ENCODE data around the gene TGM2.

Gene TGM2

GRCh38 chr20:38168791-38169589 is 3.9 kb upstream of the TGM2 start:
- Histone ChIP-seq H3K9ac (ENCODE audit: insufficient read length) (no peak overlapping the region), H3K4me3 (no peak overlapping the region), H3K36me3 (ENCODE audit: insufficient read depth, low read length) (no peaks in the 10 kb centered on the region), H3K9me3 (ENCODE audit: low read depth, low read length) (no peaks in the 10 kb centered on the region), H3K27ac (no peak overlapping the region)
- no peak for DNase-seq (ENCODE audit: low read depth, low spot score)
- no peak for TF ChIP-seq FOXP2 (optimal IDR thresholded peaks at IDR 0.05; ENCODE audit: control extremely low read depth, extremely low read length, insufficient read depth)
- TF ChIP-seq POLR2AphosphoS5 (IDR thresholded peaks at IDR 0.05; ENCODE audit: borderline replicate concordance, low read depth, low read length): no peak
- TF ChIP-seq EZH2 (IDR thresholded peaks at IDR 0.05): no peak

DNA sequence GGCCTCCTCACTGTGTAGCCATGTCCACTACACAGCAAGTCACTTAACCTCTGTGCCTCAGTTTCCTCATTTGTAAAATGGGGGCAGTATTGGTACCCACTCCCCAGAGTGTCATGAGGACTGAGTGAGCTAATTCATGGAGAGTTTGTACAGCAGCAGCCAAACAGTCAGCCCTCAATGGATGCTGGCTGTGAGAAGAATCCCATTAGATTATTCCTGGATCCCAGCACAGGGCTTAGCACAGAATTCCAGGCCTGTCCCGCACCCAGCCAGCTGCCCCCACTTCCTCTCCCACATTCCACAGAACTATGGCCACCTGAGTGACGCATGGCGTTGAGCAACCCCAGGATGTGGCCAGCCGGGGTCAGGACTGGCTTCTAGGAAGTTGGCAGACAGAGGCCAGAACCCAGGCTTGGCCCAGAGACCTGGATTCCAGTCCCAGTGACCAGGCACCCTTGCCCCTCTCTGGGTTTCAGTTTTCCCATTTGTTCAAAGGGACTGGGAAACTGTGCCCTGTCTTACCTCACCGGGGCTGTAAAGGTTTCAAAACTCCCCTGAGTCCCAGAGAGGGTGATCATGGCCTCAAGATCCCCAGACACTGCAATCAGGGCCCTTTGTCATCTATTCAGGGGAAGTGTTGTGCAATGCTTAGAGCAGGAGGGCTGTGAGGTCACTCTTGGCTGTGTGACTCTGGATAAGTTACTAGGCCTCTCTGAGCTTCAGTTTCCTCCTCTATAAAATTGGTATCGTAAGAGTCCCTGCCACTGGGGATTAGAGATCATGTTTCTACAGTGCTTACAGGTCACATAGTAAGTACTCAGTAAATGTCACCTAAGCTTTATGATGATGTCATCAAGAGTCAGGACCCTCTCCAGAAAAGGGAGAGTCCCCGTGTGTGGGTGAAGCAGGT is 3.0 kb upstream of the TGM2 start:
- no peak for DNase-seq (ENCODE audit: low read depth, low spot score)
- H3K27ac ChIP-seq: no peak overlapping the region
- H3K4me3 ChIP-seq: no peak overlapping the region
- H3K9me3 ChIP-seq (ENCODE audit: low read depth, low read length): no peaks in the 10 kb centered on the region
- H3K36me3 ChIP-seq (ENCODE audit: insufficient read depth, low read length): no peaks in the 10 kb centered on the region
- TF ChIP-seq POLR2AphosphoS5 (IDR thresholded peaks at IDR 0.05; ENCODE audit: borderline replicate concordance, low read depth, low read length) (no peak), FOXP2 (optimal IDR thresholded peaks at IDR 0.05; ENCODE audit: control extremely low read depth, extremely low read length, insufficient read depth) (no peak), EZH2 (IDR thresholded peaks at IDR 0.05) (no peak)
- no peak overlapping the region for H3K9ac ChIP-seq (ENCODE audit: insufficient read length)

DNA sequence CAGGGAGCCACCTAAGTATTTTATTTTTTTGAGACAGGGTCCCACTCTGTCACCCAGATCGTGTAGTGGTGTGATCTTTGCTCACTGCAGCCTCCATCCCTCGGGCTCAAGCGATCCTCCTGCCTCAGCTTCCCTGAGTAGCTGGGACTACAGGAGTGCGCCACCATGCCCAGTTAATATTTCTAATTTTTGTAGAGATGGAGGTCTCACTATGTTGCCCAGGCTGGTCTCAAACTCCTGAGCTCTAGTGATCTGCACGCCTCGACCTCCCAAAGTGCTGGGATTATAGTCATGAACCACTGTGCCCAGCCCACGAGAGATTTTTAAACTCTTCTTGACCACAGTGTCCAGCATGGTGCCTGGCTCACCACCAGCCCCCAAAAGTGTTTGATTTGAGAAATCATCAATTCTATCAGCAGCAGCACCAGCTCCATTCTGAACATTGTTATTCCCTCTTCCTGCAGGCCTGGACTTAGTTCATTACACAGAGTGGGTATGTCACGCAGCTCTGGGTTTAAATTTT is 2.3 kb upstream of the TGM2 start:
- Histone ChIP-seq H3K4me3 (no peak overlapping the region), H3K9me3 (ENCODE audit: low read depth, low read length) (no peaks in the 10 kb centered on the region), H3K9ac (ENCODE audit: insufficient read length) (no peak overlapping the region), H3K36me3 (ENCODE audit: insufficient read depth, low read length) (no peaks in the 10 kb centered on the region), H3K27ac (no peak overlapping the region)
- DNase-seq (ENCODE audit: low read depth, low spot score): no peak
- TF ChIP-seq EZH2 (IDR thresholded peaks at IDR 0.05): no peak
- no peak for TF ChIP-seq POLR2AphosphoS5 (IDR thresholded peaks at IDR 0.05; ENCODE audit: borderline replicate concordance, low read depth, low read length)
- no peak for TF ChIP-seq FOXP2 (optimal IDR thresholded peaks at IDR 0.05; ENCODE audit: control extremely low read depth, extremely low read length, insufficient read depth)

DNA sequence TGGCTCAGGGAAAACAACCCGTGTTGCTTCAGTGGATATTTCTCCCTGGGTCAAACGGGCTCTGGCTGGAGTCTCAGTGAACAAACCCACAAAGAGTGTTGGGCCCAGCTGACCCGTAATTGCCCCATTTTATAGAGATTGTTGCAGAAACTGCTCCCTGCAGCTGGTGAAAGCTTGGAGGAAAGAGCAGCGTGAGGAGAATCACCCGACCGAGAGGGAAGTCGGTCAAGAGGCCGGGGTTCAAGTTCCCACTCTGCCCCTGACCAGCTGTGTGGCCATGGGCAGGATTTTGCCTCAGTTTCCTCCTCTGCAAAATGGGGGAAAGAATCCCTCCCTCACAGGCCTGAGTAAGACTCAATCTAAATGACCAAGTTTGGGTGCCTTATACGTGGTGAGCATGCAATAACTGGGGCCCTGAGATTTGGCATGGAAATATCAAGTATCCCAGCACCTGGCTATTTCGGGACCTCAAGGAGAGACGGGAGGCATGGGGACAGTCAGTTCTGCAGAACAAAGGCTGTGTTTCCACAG is 1.7 kb upstream of the TGM2 start:
- H3K36me3 ChIP-seq (ENCODE audit: insufficient read depth, low read length): no peaks in the 10 kb centered on the region

GRCh38 chr20:38165966-38166702 is 1.1 kb upstream of the TGM2 start:
- Histone ChIP-seq H3K4me3 (no peak overlapping the region), H3K9me3 (ENCODE audit: low read depth, low read length) (no peaks in the 10 kb centered on the region), H3K9ac (ENCODE audit: insufficient read length) (no peak overlapping the region), H3K36me3 (ENCODE audit: insufficient read depth, low read length) (no peaks in the 10 kb centered on the region), H3K27ac (no peak overlapping the region)
- no peak for DNase-seq (ENCODE audit: low read depth, low spot score)
- no peak for TF ChIP-seq FOXP2 (optimal IDR thresholded peaks at IDR 0.05; ENCODE audit: control extremely low read depth, extremely low read length, insufficient read depth)
- TF ChIP-seq EZH2 (IDR thresholded peaks at IDR 0.05): no peak
- no peak for TF ChIP-seq POLR2AphosphoS5 (IDR thresholded peaks at IDR 0.05; ENCODE audit: borderline replicate concordance, low read depth, low read length)

More for the DNA sequence above, 1.7 kb upstream of the TGM2 start:
- Histone ChIP-seq H3K27ac (no peak overlapping the region), H3K9me3 (ENCODE audit: low read depth, low read length) (no peaks in the 10 kb centered on the region), H3K9ac (ENCODE audit: insufficient read length) (no peak overlapping the region), H3K4me3 (no peak overlapping the region)
- TF ChIP-seq POLR2AphosphoS5 (IDR thresholded peaks at IDR 0.05; ENCODE audit: borderline replicate concordance, low read depth, low read length) (no peak), EZH2 (IDR thresholded peaks at IDR 0.05) (no peak), FOXP2 (optimal IDR thresholded peaks at IDR 0.05; ENCODE audit: control extremely low read depth, extremely low read length, insufficient read depth) (no peak)
- no peak for DNase-seq (ENCODE audit: low read depth, low spot score)

GRCh38 chr20:38164624-38165088 is 414 bp downstream of the TGM2 start:
- no peak for TF ChIP-seq FOXP2 (optimal IDR thresholded peaks at IDR 0.05; ENCODE audit: control extremely low read depth, extremely low read length, insufficient read depth)
- no peak for DNase-seq (ENCODE audit: low read depth, low spot score)
- Histone ChIP-seq H3K27ac (no peak overlapping the region), H3K9me3 (ENCODE audit: low read depth, low read length) (no peaks in the 10 kb centered on the region), H3K4me3 (peak overlapping the region; percentile 21), H3K36me3 (ENCODE audit: insufficient read depth, low read length) (no peaks in the 10 kb centered on the region), H3K9ac (ENCODE audit: insufficient read length) (no peak overlapping the region)

GRCh38 chr20:38164069-38164468 is 1.0 kb downstream of the TGM2 start:
- Histone ChIP-seq H3K9ac (ENCODE audit: insufficient read length) (no peak overlapping the region), H3K9me3 (ENCODE audit: low read depth, low read length) (no peaks in the 10 kb centered on the region), H3K36me3 (ENCODE audit: insufficient read depth, low read length) (no peaks in the 10 kb centered on the region), H3K27ac (no peak overlapping the region), H3K4me3 (no peak overlapping the region)
- DNase-seq (ENCODE audit: low read depth, low spot score): no peak
- TF ChIP-seq FOXP2 (optimal IDR thresholded peaks at IDR 0.05; ENCODE audit: control extremely low read depth, extremely low read length, insufficient read depth): no peak
